ENCODE results near the gene PIGN.

- TF ChIP-seq CTCF (IDR thresholded peaks at IDR 0.05; ENCODE audit: low read depth, low read length), result no peak
- TF ChIP-seq EZH2phosphoT487 (IDR thresholded peaks at IDR 0.05; ENCODE audit: low read depth), result no peak
Measured at GRCh38 chr18:62061821-62062478, 124.9 kb downstream of the PIGN start.
